IPS-NIHi7 (cell line): ENCODE results near the gene SEPTIN1.
"Not testable (repeated sequence)": the region's sequence is repeated elsewhere in the genome, so short reads cannot be mapped to it uniquely, and the experiment has no call there.

ENCODE experiments used
- DNase-seq: peaks from one replicate; pipeline ENCODE4 v3.0.0; 2012; ENCODE audit warnings: mixed read lengths; ENCODE audit errors: extremely low spot score

The SEPTIN1 gene

GRCh38 chr16:30341971-30342370 lies 40.4 kb downstream of the SEPTIN1 start:
- not testable (repeated sequence) for DNase-seq

GRCh38 chr16:30340621-30341020 lies 41.7 kb downstream of the SEPTIN1 start:
- DNase-seq, result no peak

GRCh38 chr16:30338715-30339114 lies 43.6 kb downstream of the SEPTIN1 start:
- DNase-seq, result not testable (repeated sequence)

- not testable (repeated sequence) for DNase-seq
These were observed 44.4 kb downstream of the SEPTIN1 start for GRCh38 chr16:30337964-30338357.

GRCh38 chr16:30335598-30336474 lies 46.5 kb downstream of the SEPTIN1 start:
- no peak for DNase-seq

GRCh38 chr16:30335028-30335597 lies 47.2 kb downstream of the SEPTIN1 start:
- DNase-seq, result peak; percentile 67

- DNase-seq, result peak; percentile 65
These were observed 47.8 kb downstream of the SEPTIN1 start for GRCh38 chr16:30334473-30334989.
